Sigmoid colon (tissue), 7 donors: ENCODE results near the gene BCAS3. TPM values are rescaled to one million over a fixed set of nuclear protein-coding genes. Genes with fewer than 3 reads are reported as not detected.
A peak's percentile ranks its signal among the peaks of the same experiment; 100 is the strongest.
"Not testable (repeated sequence)": the region's sequence is repeated elsewhere in the genome, so short reads cannot be mapped to it uniquely, and the experiment has no call there.

Experiments used
- DNase-seq: peaks from one replicate; pipeline ENCODE4 v3.0.0-alpha.2; 2019
- H3K27ac ChIP-seq, 4 donors: fragments of 200-600 bp; sonication (generic); one replicate each; pipeline ENCODE4 v1.5.1; 2016 to 2019; ENCODE audit warnings: mild to moderate bottlenecking in 1 of 4
- H3K27me3 ChIP-seq, 3 donors: fragments of 200-600 bp; sonication (generic); one replicate each; pipeline ENCODE4 v1.5.1; 2019; ENCODE audit warnings: mild to moderate bottlenecking in 1 of 3
- H3K36me3 ChIP-seq, 4 donors: fragments of 200-600 bp; sonication (generic); one replicate each; pipeline ENCODE4 v1.5.1; 2016 to 2019
- H3K4me1 ChIP-seq, 4 donors: fragments of 200-600 bp; sonication (generic); one replicate each; pipeline ENCODE4 v1.5.1; 2017 to 2019
- H3K4me3 ChIP-seq, 4 donors: fragments of 200-600 bp; sonication (generic); one replicate each; pipeline ENCODE4 v1.5.1; 2017 to 2019; ENCODE audit warnings: mild to moderate bottlenecking in 2 of 4, moderate library complexity in 1 of 4
- H3K9me3 ChIP-seq, 4 donors: fragments of 200-600 bp in 3 of 4; sonication (generic) in 3 of 4; one replicate each; pipeline versions ENCODE4 v1.5.1 to v1.6.1; 2013 to 2019
- EP300 ChIP-seq, 4 donors: sonication (generic); formaldehyde crosslinking; IDR thresholded peaks; one replicate each; pipeline ENCODE4 v1.6.1; 2017; ENCODE audit warnings: antibody characterized with exemption in 4 of 4
- POLR2A ChIP-seq, 2 donors: fragments of 450-650 bp; IDR thresholded peaks; one replicate each; pipeline ENCODE4 v1.6.1; 2016; ENCODE audit warnings: antibody characterized with exemption in 2 of 2, mild to moderate bottlenecking in 2 of 2, moderate library complexity in 2 of 2
- POLR2AphosphoS5 ChIP-seq, 4 donors: sonication (generic); formaldehyde crosslinking; IDR thresholded peaks; one replicate each; pipeline ENCODE4 v1.6.1; 2017; ENCODE audit warnings: antibody characterized with exemption in 4 of 4
- WGBS, 2 donors: extraction: QIAGEN DNeasy Blood & Tissue Kit; methylation state at CpG; one replicate each; pipeline ENCODE4 v1.1.7; 2013; 5-methylcytosine and 5-hydroxymethylcytosine counted together
- intact Hi-C: fragments of 100-400 bp; cut with DNase I; formaldehyde crosslinking; loops from one replicate; pipeline ENCODE4 v1.15.1; 2023
- polyA plus RNA-seq, 3 donors: library from polyadenylated mRNA; stranded (reverse); fragments of 200-250 nt; gene quantifications; one replicate each; pipeline ENCODE4 v1.2.3, GENCODE V29; 2013
- total RNA-seq, 4 donors: library from RNA; depleted of rRNA; stranded (reverse); fragments of >200 nt; gene quantifications; one replicate each; pipeline ENCODE4 v1.1.0, GENCODE V29; 2016
- TF ChIP-seq, protein P1 (sequence below), 4 experiments: fragments of 450-650 bp in 3 of 4; fragments of 200-600 bp in 1 of 4; IDR thresholded peaks; one replicate each; pipeline ENCODE4 v1.5.1; 2016 to 2019; ENCODE audit warnings: antibody characterized with exemption in 4 of 4, mild to moderate bottlenecking in 3 of 4, moderate library complexity in 2 of 4
- donor health status: healthy with polysubstance abuse.
- donor health status: Bipolar disorder and iron deficiency.
- donor health status: healthy.

BCAS3 gene
- total and polyA plus RNA-seq, 7 donors, result 6.3 to 38.5 (median 28.5) TPM

DNA sequence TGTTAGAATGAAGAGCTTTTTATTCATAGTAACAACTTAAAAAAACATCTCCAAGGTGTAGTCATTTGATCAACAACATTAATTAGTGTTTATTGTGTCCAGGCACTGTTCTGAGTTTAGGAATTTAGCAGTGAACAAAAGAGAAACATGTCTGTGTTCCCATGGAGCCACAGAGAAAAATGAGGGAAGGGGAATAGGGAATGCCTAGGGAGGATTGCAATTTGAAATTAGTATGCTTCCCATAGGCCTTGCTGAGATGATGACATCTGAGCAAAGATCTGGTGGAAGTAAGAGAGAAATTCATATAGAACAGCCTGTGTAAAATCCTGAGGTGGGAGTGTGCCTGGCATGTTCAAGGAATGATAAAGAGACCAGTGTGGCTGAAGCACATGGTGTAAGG is 318.0 kb downstream of the BCAS3 start:
- Histone ChIP-seq H3K9me3 (no peaks in the 10 kb centered on the region), H3K36me3 (no peaks in the 10 kb centered on the region), H3K27me3 (no peaks in the 10 kb centered on the region), H3K27ac (no peak overlapping the region), H3K4me3 (no peak overlapping the region), H3K4me1 (no peaks in the 10 kb centered on the region)
- intact Hi-C loops, result no loop called here
- no peak for TF ChIP-seq POLR2A (IDR thresholded peaks at IDR 0.05)
- no peak for DNase-seq

- no peak overlapping the region for H3K4me3 ChIP-seq
- no peak overlapping the region for H3K27ac ChIP-seq
- 78 to 80% methylated on average over 2 of the region's 2 CpGs for WGBS, 2 donors
- H3K9me3 ChIP-seq, result no peaks in the 10 kb centered on the region
- intact Hi-C loops, result loop anchor here (10.0 kb wide), 1 partner anchor 384 kb away; no protein-coding TSS in a partner anchor
- DNase-seq, result no peak
- no peaks in the 10 kb centered on the region for H3K36me3 ChIP-seq
- no peaks in the 10 kb centered on the region for H3K27me3 ChIP-seq
- H3K4me1 ChIP-seq, result no peaks in the 10 kb centered on the region
- TF ChIP-seq, protein P1, sequence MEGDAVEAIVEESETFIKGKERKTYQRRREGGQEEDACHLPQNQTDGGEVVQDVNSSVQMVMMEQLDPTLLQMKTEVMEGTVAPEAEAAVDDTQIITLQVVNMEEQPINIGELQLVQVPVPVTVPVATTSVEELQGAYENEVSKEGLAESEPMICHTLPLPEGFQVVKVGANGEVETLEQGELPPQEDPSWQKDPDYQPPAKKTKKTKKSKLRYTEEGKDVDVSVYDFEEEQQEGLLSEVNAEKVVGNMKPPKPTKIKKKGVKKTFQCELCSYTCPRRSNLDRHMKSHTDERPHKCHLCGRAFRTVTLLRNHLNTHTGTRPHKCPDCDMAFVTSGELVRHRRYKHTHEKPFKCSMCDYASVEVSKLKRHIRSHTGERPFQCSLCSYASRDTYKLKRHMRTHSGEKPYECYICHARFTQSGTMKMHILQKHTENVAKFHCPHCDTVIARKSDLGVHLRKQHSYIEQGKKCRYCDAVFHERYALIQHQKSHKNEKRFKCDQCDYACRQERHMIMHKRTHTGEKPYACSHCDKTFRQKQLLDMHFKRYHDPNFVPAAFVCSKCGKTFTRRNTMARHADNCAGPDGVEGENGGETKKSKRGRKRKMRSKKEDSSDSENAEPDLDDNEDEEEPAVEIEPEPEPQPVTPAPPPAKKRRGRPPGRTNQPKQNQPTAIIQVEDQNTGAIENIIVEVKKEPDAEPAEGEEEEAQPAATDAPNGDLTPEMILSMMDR (IDR thresholded peaks at IDR 0.05), result no peak
- TF ChIP-seq EP300 (IDR thresholded peaks at IDR 0.05) (no peak), POLR2AphosphoS5 (IDR thresholded peaks at IDR 0.05) (no peak), POLR2A (IDR thresholded peaks at IDR 0.05) (no peak)
These were observed 323.3 kb downstream of the BCAS3 start for GRCh38 chr17:61000911-61001310.

GRCh38 chr17:61002316-61002736 is 324.7 kb downstream of the BCAS3 start:
- WGBS, 2 donors, result 0% methylated on average over 1 of the region's 1 CpG
- no peak for DNase-seq
- H3K36me3 ChIP-seq, result no peaks in the 10 kb centered on the region
- no peaks in the 10 kb centered on the region for H3K9me3 ChIP-seq
- TF ChIP-seq, protein P1 (IDR thresholded peaks at IDR 0.05), result peak in 1 of 4 experiments; percentile 14
- TF ChIP-seq EP300 (IDR thresholded peaks at IDR 0.05), result no peak
- intact Hi-C loops, result loop anchor here (10.0 kb wide), 1 partner anchor 382 kb away; no protein-coding TSS in a partner anchor
- no peaks in the 10 kb centered on the region for H3K4me1 ChIP-seq
- H3K4me3 ChIP-seq, result no peak overlapping the region
- H3K27ac ChIP-seq, result no peak overlapping the region
- no peaks in the 10 kb centered on the region for H3K27me3 ChIP-seq

GRCh38 chr17:61005358-61005757 is 327.7 kb downstream of the BCAS3 start:
- Histone ChIP-seq H3K4me3 (no peak overlapping the region), H3K27ac (no peak overlapping the region), H3K36me3 (no peaks in the 10 kb centered on the region), H3K27me3 (no peaks in the 10 kb centered on the region), H3K4me1 (no peaks in the 10 kb centered on the region), H3K9me3 (no peaks in the 10 kb centered on the region)
- WGBS, 2 donors, result 93 to 96% methylated on average over 5 of the region's 5 CpGs
- intact Hi-C loops, result loop anchor here (10.0 kb wide), 1 partner anchor 379 kb away; no protein-coding TSS in a partner anchor
- no peak for TF ChIP-seq POLR2A (IDR thresholded peaks at IDR 0.05)
- TF ChIP-seq, protein P1 (IDR thresholded peaks at IDR 0.05), result no peak
- DNase-seq, result no peak

DNA sequence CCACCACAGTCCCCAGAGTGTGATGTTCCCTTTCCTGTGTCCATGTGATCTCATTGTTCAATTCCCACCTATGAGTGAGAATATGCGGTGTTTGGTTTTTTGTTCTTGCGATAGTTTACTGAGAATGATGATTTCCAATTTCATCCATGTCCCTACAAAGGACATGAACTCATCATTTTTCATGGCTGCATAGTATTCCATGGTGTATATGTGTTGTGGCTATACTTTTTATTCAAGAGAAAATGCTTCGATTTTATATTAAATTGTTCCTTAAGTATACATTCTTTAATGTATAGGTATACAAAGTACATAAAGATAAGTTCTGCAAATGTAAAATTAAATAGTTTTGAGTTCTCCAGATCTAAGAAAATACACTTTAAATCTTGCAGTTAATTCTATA is 328.3 kb downstream of the BCAS3 start:
- 92 to 93% methylated on average over 1 of the region's 3 CpGs for WGBS, 2 donors
- not testable (repeated sequence) for H3K36me3 ChIP-seq
- intact Hi-C loops, result loop anchor here (10.0 kb wide), 1 partner anchor 379 kb away; no protein-coding TSS in a partner anchor

GRCh38 chr17:61007980-61008379 is 330.3 kb downstream of the BCAS3 start:
- H3K4me1 ChIP-seq, result no peaks in the 10 kb centered on the region
- no peaks in the 10 kb centered on the region for H3K27me3 ChIP-seq
- TF ChIP-seq POLR2A (IDR thresholded peaks at IDR 0.05) (no peak), EP300 (IDR thresholded peaks at IDR 0.05) (no peak), POLR2AphosphoS5 (IDR thresholded peaks at IDR 0.05) (no peak)
- TF ChIP-seq, protein P1 (IDR thresholded peaks at IDR 0.05), result no peak
- H3K4me3 ChIP-seq, result no peak overlapping the region
- no peak for DNase-seq
- H3K9me3 ChIP-seq, result no peaks in the 10 kb centered on the region
- intact Hi-C loops, result loop anchor here (10.0 kb wide), 1 partner anchor 377 kb away; no protein-coding TSS in a partner anchor
- no peaks in the 10 kb centered on the region for H3K36me3 ChIP-seq
- no peak overlapping the region for H3K27ac ChIP-seq
- 16 to 67% methylated on average over 3 of the region's 3 CpGs for WGBS, 2 donors

More for the DNA sequence above, 328.3 kb downstream of the BCAS3 start:
- H3K4me3 ChIP-seq, H3K27ac ChIP-seq, DNase-seq, H3K27me3 ChIP-seq, H3K4me1 ChIP-seq, H3K9me3 ChIP-seq: not testable (repeated sequence)
